Endothelial cell of umbilical vein (primary cell): ENCODE measurements around the gene ZBTB18.

Experiments used
- CTCF ChIP-seq, 2 donors: IDR thresholded peaks; 1 replicate in 1 of 2; 2 replicates in 1 of 2; pipeline ENCODE4 v1.5.1; 2011; ENCODE audit warnings: low read length in 2 of 2, mild to moderate bottlenecking in 2 of 2, moderate library complexity in 2 of 2, control low read depth in 1 of 2, inconsistent platforms in 1 of 2, low read depth in 1 of 2; ENCODE audit not compliant: insufficient read depth in 1 of 2; ENCODE audit errors: extremely low read depth in 1 of 2
- POLR2A ChIP-seq: IDR thresholded peaks from 2 replicates; pipeline ENCODE4 v1.6.1; 2012; ENCODE audit warnings: low read depth, mild to moderate bottlenecking, control low read depth, low read length
- POLR2AphosphoS5 ChIP-seq: IDR thresholded peaks from 2 replicates; pipeline ENCODE4 v1.6.1; 2012; ENCODE audit warnings: low read depth, mild to moderate bottlenecking, control low read depth, low read length, moderate library complexity; ENCODE audit not compliant: insufficient read depth

DNA sequence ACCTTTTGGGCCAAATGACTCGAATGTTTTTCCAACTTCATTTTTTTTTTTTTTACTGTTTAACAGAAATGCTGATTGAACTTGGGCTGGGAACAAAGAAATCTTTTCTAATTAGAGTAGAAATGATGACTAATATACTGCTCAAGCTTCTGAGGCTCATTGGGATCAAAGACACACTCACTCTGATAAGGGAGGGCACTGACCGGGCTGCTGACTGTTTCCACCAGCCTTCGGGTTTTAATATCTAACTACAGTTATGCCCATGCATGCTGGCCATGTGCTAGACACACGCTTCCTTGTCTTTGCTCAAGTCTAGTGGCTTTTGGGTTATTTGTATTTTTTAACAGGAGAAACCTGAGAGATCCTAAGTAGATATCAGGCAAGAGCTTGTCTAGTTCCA lies 16.8 kb downstream of the ZBTB18 start:
- TF ChIP-seq POLR2AphosphoS5: no peak
- TF ChIP-seq CTCF (IDR thresholded peaks at IDR 0.05; ENCODE audit: extremely low read depth in 1 of 2, insufficient read depth in 1 of 2, low read depth in 1 of 2, low read length in 2 of 2): no peak
- no peak for TF ChIP-seq POLR2A
